Prostate gland (tissue), 2 donors: ENCODE results near the gene SBK2.

Experiments used
- CTCF ChIP-seq, 4 experiments: fragments of 200-600 bp in 2 of 4; fragments of 450-650 bp in 2 of 4; sonication (generic) in 2 of 4; IDR thresholded peaks; 1 replicate in 3 of 4; 2 replicates in 1 of 4; pipeline ENCODE4 v1.5.1; 2016 to 2019; ENCODE audit warnings: antibody characterized with exemption in 4 of 4, mild to moderate bottlenecking in 2 of 4, moderate library complexity in 2 of 4
- POLR2A ChIP-seq: fragments of 450-650 bp; IDR thresholded peaks from one replicate; pipeline ENCODE4 v1.6.1; 2016; ENCODE audit warnings: antibody characterized with exemption, mild to moderate bottlenecking

- TF ChIP-seq POLR2A (no peak), CTCF (IDR thresholded peaks at IDR 0.05) (no peak)
Observed at GRCh38 chr19:55543567-55543966, 6.6 kb upstream of the SBK2 start.
